ENCODE measurements around the gene MERTK. TPM values are rescaled to one million over a fixed set of nuclear protein-coding genes. Genes with fewer than 3 reads are reported as not detected.

Gene MERTK
- total and polyA plus RNA-seq, 2 of the 13 experiments (the other 11 are each of a cell fraction or from before 2014, with no cell fraction given), result 37.3 to 44.7 TPM

- CTCF ChIA-PET (ENCODE audit: low intra/inter-chr PET ratio, low total read pairs), result no interaction called here
- no TSS peak for BruUV-seq (replicated peaks)
- H3K4me3 ChIP-seq (replicated peaks in 1 of 3; ENCODE audit: insufficient read depth in 1 of 3, low read depth in 2 of 3, low read length in 3 of 3), result no peak overlapping the region
- H3K9ac ChIP-seq (ENCODE audit: insufficient read depth, low read depth, low read length), result no peak overlapping the region
- in situ Hi-C loops (cut with HindIII; ENCODE audit: extremely low pct_ligation_motif_present, low pct_unique_long_range_greater_than_20kb) (no loop called here), intact Hi-C loops (cut with micrococcal nuclease; ENCODE audit: unreplicated experiment) (no loop called here)
- H3K27me3 ChIP-seq (ENCODE audit: control insufficient read depth in 1 of 2, insufficient read depth in 2 of 2, low read length in 2 of 2), result no peaks in the 10 kb centered on the region
- no peaks in the 10 kb centered on the region for H3K4me1 ChIP-seq (ENCODE audit: insufficient read depth, low read length)
- H4K20me1 ChIP-seq (ENCODE audit: insufficient read depth, low read length), result no peaks in the 10 kb centered on the region
- no peaks in the 10 kb centered on the region for H3K79me2 ChIP-seq (ENCODE audit: insufficient read depth, low read length)
- H3K36me3 ChIP-seq (replicated peaks in 1 of 2; ENCODE audit: control insufficient read depth in 1 of 2, insufficient read depth in 2 of 2, low read length in 2 of 2), result peaks cover 21 to 71% of the 10 kb centered on the region in 2 experiments
- no peaks in the 10 kb centered on the region for H3K9me3 ChIP-seq (ENCODE audit: low read length)
- H3K27ac ChIP-seq (ENCODE audit: extremely low read length, insufficient read depth, low read length), result no peak overlapping the region
- TF ChIP-seq ZNF781 (CRISPR knock-in tag; IDR thresholded peaks at IDR 0.05; ENCODE audit: borderline replicate concordance, not compliant biosample characterization) (no peak), MEIS1 (CRISPR knock-in tag; IDR thresholded peaks at IDR 0.05; ENCODE audit: borderline replicate concordance) (no peak), SNAPC2 (CRISPR knock-in tag; IDR thresholded peaks at IDR 0.05) (no peak), CREB3 (CRISPR knock-in tag; IDR thresholded peaks at IDR 0.05) (no peak), ZNF687 (CRISPR knock-in tag; IDR thresholded peaks at IDR 0.05) (no peak), ZNF180 (CRISPR knock-in tag; IDR thresholded peaks at IDR 0.05; ENCODE audit: borderline replicate concordance, low read depth) (no peak), FOXP4 (CRISPR knock-in tag; IDR thresholded peaks at IDR 0.05) (no peak), ZFP37 (CRISPR knock-in tag; IDR thresholded peaks at IDR 0.05; ENCODE audit: borderline replicate concordance) (no peak), ZFY (CRISPR knock-in tag; IDR thresholded peaks at IDR 0.05) (no peak), SRSF9 (IDR thresholded peaks at IDR 0.05; ENCODE audit: borderline replicate concordance, insufficient read depth, low read depth, low read length, poor library complexity, severe bottlenecking) (no peak), ZNF720 (CRISPR knock-in tag; IDR thresholded peaks at IDR 0.05) (no peak)
- DNase-seq (ENCODE audit: low spot score), result no peak
- no peak overlapping the region for H3K4me2 ChIP-seq (ENCODE audit: low read depth, low read length)
- POLR2A ChIA-PET, result no interaction called here
- no peak overlapping the region for H2AFZ ChIP-seq (ENCODE audit: low read length)
- FAIRE-seq, result no peak
- 98% methylated on average over 5 of the region's 5 CpGs for WGBS (ENCODE audit: low lambda C conversion rate)
- ATAC-seq, result no peak
Observed at GRCh38 chr2:112005406-112006075, 107.1 kb downstream of the MERTK start.
